ENCODE measurements around the gene CHADL.

GRCh38 chr22:41286639-41287091 is 45.9 kb upstream of the CHADL start:
- TF ChIP-seq CTCF (IDR thresholded peaks at IDR 0.05 in 8 of 11, conservative IDR thresholded peaks at IDR 0.05 in 3 of 11) (no peak), POLR2A (IDR thresholded peaks at IDR 0.05) (no peak)
